ENCODE data around the gene ANKLE1.
A peak's percentile ranks its signal among the peaks of the same experiment; 100 is the strongest.

The ANKLE1 gene

GRCh38 chr19:17325133-17325532, 43.4 kb downstream of the ANKLE1 start:
- no peak for DNase-seq (ENCODE audit: extremely low read depth in 1 of 2, low read depth in 1 of 2)

- no peak for DNase-seq (ENCODE audit: extremely low read depth in 1 of 2, low read depth in 1 of 2)
Measured at GRCh38 chr19:17325881-17326594, 44.3 kb downstream of the ANKLE1 start.

GRCh38 chr19:17326595-17326966, 44.9 kb downstream of the ANKLE1 start:
- no peak for DNase-seq (ENCODE audit: extremely low read depth in 1 of 2, low read depth in 1 of 2)

GRCh38 chr19:17327068-17327653, 45.5 kb downstream of the ANKLE1 start:
- DNase-seq (ENCODE audit: extremely low read depth in 1 of 2, low read depth in 1 of 2) = no peak

- no peak for DNase-seq (ENCODE audit: extremely low read depth in 1 of 2, low read depth in 1 of 2)
Measured at GRCh38 chr19:17327654-17328516, 46.2 kb downstream of the ANKLE1 start.

GRCh38 chr19:17328517-17329365, 47.0 kb downstream of the ANKLE1 start:
- no peak for DNase-seq (ENCODE audit: extremely low read depth in 1 of 2, low read depth in 1 of 2)

- no peak for DNase-seq (ENCODE audit: extremely low read depth in 1 of 2, low read depth in 1 of 2)
Measured at GRCh38 chr19:17329366-17330261, 47.9 kb downstream of the ANKLE1 start.

GRCh38 chr19:17330262-17331044, 48.8 kb downstream of the ANKLE1 start:
- DNase-seq (ENCODE audit: extremely low read depth in 1 of 2, low read depth in 1 of 2) = no peak

- DNase-seq (ENCODE audit: extremely low read depth in 1 of 2, low read depth in 1 of 2) = no peak
Measured at GRCh38 chr19:17331045-17331558, 49.4 kb downstream of the ANKLE1 start.

GRCh38 chr19:17332360-17332676, 50.6 kb downstream of the ANKLE1 start:
- DNase-seq (ENCODE audit: extremely low read depth in 1 of 2, low read depth in 1 of 2) = no peak

- DNase-seq (ENCODE audit: extremely low read depth in 1 of 2, low read depth in 1 of 2) = no peak
Measured at GRCh38 chr19:17332677-17333581, 51.2 kb downstream of the ANKLE1 start.

- DNase-seq (ENCODE audit: extremely low read depth in 1 of 2, low read depth in 1 of 2) = peak; percentile 44
Measured at GRCh38 chr19:17333611-17334413, 52.1 kb downstream of the ANKLE1 start.

- DNase-seq (ENCODE audit: extremely low read depth in 1 of 2, low read depth in 1 of 2) = peak; percentile 93 to 94
Measured at GRCh38 chr19:17334414-17335409, 53.0 kb downstream of the ANKLE1 start, which contains the start of gene ANO8. ANO8 (minus strand) TSS chr19:17334855; CDS start chr19:17334670, 185 bp downstream.

- DNase-seq (ENCODE audit: extremely low read depth in 1 of 2, low read depth in 1 of 2) = no peak
Measured at GRCh38 chr19:17335575-17335974, 53.9 kb downstream of the ANKLE1 start.

Measured in activated CD8-positive, alpha-beta memory T cell treated with anti-CD3 and anti-CD28 coated beads for 1 hour (primary cell).